OCI-LY3 (cell line): Measurements from ENCODE around the gene ZNF620.

ENCODE experiments used
- H2AFZ ChIP-seq: fragments of 200-600, 300-600 bp; shearing (Covaris generic); 2 replicates; pipeline ENCODE4 v1.6.0; 2014; ENCODE audit warnings: antibody characterized with exemption, low read depth, low read length
- H3K27ac ChIP-seq: fragments of 200-600, 300-600 bp; sonication (generic); 2 replicates; pipeline ENCODE4 v1.5.1; 2014; ENCODE audit warnings: mild to moderate bottlenecking, low read length, moderate library complexity, mixed read lengths
- H3K27me3 ChIP-seq: fragments of 200-600, 300-600 bp; sonication (generic); 2 replicates; pipeline ENCODE4 v1.6.1; 2014; ENCODE audit warnings: low read depth, low read length, mixed read lengths
- H3K36me3 ChIP-seq: fragments of 200-600, 300-600 bp; sonication (generic); replicated peaks from 2 replicates; pipeline ENCODE3; 2014; ENCODE audit warnings: low read depth, low read length, mixed read lengths
- H3K4me1 ChIP-seq: fragments of 300-600, 200-600 bp; sonication (generic); 2 replicates; pipeline ENCODE4 v1.6.1; 2014; ENCODE audit warnings: low read length, mixed read lengths
- H3K4me2 ChIP-seq: fragments of 200-600, 300-600 bp; sonication (generic); 2 replicates; pipeline ENCODE4 v1.6.1; 2014; ENCODE audit warnings: low read length, mixed read lengths
- H3K4me3 ChIP-seq: fragments of 300-600, 200-600 bp; sonication (generic); 2 replicates; pipeline ENCODE4 v1.5.1; 2014; ENCODE audit warnings: antibody characterized with exemption, mild to moderate bottlenecking, low read length, moderate library complexity
- H3K79me2 ChIP-seq: fragments of 300-600, 200-600 bp; shearing (Covaris generic); 2 replicates; pipeline ENCODE4 v1.6.1; 2014; ENCODE audit warnings: mild to moderate bottlenecking, low read length, mixed read lengths
- H3K9ac ChIP-seq: fragments of 300-600, 200-600 bp; shearing (Covaris generic); 2 replicates; pipeline ENCODE4 v1.6.0; 2014; ENCODE audit warnings: mild to moderate bottlenecking, low read length, moderate library complexity
- H3K9me3 ChIP-seq: fragments of 200-600, 300-600 bp; shearing (Covaris generic); 2 replicates; pipeline ENCODE4 v1.6.1; 2014; ENCODE audit warnings: low read length, mixed read lengths; ENCODE audit not compliant: insufficient read depth
- H4K20me1 ChIP-seq: fragments of 200-600, 300-600 bp; sonication (generic); 2 replicates; pipeline ENCODE4 v1.6.1; 2016; ENCODE audit warnings: low read length, mixed read lengths; ENCODE audit not compliant: insufficient read depth
- EZH2phosphoT487 ChIP-seq: fragments of 200-600 bp; shearing (Covaris generic); IDR thresholded peaks from 2 replicates; pipeline ENCODE4 v1.6.1; 2018; ENCODE audit warnings: antibody characterized with exemption, mixed run types, low read depth
- TF ChIP-seq, protein P1 (sequence below): fragments of 200-600, 300-600 bp; sonication (generic); IDR thresholded peaks from 2 replicates; pipeline ENCODE4 v1.5.1; 2014; ENCODE audit warnings: antibody characterized with exemption, low read length, low read depth

Gene ZNF620

DNA sequence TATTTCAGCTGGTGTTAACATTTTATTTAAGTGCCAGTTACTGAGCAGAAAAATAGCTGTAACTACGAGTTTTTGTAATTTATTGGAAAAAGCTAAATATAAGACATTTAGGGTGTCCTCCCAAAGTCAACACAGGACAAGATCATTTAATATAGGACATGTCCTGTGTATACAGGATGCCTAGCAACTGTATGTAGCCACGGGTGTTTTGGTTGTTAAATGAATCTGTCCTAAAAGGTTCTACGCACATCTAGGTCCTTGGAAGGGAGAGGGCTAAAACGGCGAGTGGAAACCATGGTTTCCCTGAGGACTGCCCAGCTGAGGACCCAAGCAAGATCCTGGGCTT is 18.4 kb downstream of the ZNF620 start:
- H3K4me2 ChIP-seq: peak overlapping the region; percentile 72
- H3K36me3 ChIP-seq: peaks cover 21% of the 10 kb centered on the region
- peak overlapping the region; percentile 66 for H3K9ac ChIP-seq
- peak overlapping the region; percentile 95 for H2AFZ ChIP-seq
- no peak for TF ChIP-seq EZH2phosphoT487
- TF ChIP-seq, protein P1, sequence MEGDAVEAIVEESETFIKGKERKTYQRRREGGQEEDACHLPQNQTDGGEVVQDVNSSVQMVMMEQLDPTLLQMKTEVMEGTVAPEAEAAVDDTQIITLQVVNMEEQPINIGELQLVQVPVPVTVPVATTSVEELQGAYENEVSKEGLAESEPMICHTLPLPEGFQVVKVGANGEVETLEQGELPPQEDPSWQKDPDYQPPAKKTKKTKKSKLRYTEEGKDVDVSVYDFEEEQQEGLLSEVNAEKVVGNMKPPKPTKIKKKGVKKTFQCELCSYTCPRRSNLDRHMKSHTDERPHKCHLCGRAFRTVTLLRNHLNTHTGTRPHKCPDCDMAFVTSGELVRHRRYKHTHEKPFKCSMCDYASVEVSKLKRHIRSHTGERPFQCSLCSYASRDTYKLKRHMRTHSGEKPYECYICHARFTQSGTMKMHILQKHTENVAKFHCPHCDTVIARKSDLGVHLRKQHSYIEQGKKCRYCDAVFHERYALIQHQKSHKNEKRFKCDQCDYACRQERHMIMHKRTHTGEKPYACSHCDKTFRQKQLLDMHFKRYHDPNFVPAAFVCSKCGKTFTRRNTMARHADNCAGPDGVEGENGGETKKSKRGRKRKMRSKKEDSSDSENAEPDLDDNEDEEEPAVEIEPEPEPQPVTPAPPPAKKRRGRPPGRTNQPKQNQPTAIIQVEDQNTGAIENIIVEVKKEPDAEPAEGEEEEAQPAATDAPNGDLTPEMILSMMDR: no peak
- H4K20me1 ChIP-seq: no peaks in the 10 kb centered on the region
- H3K27me3 ChIP-seq: no peaks in the 10 kb centered on the region
- H3K9me3 ChIP-seq: no peaks in the 10 kb centered on the region
- H3K4me3 ChIP-seq: peak overlapping the region; percentile 82
- H3K27ac ChIP-seq: no peak overlapping the region
- peaks cover 11% of the 10 kb centered on the region for H3K79me2 ChIP-seq
- H3K4me1 ChIP-seq: peaks cover 12% of the 10 kb centered on the region

DNA sequence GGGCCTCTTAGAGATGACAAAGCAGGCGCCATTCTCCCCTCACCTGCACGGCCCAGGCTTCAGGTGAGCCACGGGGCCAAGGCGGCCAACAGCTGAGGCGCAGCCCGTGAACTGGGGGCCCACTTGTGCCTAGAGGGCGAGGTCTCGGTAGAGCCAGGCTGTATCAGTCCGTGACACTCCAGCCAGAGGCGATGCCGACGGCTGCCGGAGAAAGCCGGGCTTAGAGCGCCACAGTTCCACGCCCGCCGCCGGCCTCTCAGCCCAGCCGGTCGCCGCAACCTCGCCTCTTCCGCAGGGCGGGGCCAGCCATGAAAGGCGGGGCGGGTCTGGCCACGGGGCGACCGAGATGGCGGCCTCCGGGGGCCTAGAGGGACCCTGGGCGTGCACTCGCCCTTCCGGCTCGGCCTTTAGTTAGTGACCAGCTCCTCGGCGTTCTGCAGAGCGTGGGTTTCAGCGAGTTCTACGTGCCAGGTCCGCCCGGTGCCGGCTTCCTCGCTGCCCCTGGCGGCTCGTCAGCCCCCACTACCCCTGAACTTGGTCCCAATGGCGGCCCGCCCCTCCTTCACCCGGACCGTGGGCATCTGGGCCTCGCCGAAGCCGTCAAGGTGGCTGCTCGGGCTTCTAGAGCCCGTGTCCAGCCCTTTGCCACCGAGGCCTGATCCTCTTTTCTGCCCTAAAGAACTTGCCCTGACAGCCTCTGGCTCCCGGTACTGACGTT is 18.9 kb downstream of the ZNF620 start, which contains the start of gene ZNF621:
Gene ZNF621 (plus strand): TSS at position 393 of the 718 bp plus-strand sequence. CDS start 881 bp downstream, outside the sequence.
- H3K9me3 ChIP-seq: no peaks in the 10 kb centered on the region
- H3K4me1 ChIP-seq: peaks cover 12% of the 10 kb centered on the region
- peak within 1 kb of the TSS; percentile 75 for H3K9ac ChIP-seq
- peak within 1 kb of the TSS; percentile 94 for H3K4me2 ChIP-seq
- peaks cover 23% of the 10 kb centered on the region for H3K36me3 ChIP-seq
- H3K4me3 ChIP-seq: peak within 1 kb of the TSS; percentile 82
- peak within 1 kb of the TSS; percentile 15 for H3K27ac ChIP-seq
- no peaks in the 10 kb centered on the region for H4K20me1 ChIP-seq
- no peaks in the 10 kb centered on the region for H3K27me3 ChIP-seq
- peaks cover 11% of the 10 kb centered on the region for H3K79me2 ChIP-seq
- H2AFZ ChIP-seq: peak within 1 kb of the TSS; percentile 95
- TF ChIP-seq EZH2phosphoT487: no peak
- TF ChIP-seq, protein P1: no peak; the same call in 1 of the 2 replicates

DNA sequence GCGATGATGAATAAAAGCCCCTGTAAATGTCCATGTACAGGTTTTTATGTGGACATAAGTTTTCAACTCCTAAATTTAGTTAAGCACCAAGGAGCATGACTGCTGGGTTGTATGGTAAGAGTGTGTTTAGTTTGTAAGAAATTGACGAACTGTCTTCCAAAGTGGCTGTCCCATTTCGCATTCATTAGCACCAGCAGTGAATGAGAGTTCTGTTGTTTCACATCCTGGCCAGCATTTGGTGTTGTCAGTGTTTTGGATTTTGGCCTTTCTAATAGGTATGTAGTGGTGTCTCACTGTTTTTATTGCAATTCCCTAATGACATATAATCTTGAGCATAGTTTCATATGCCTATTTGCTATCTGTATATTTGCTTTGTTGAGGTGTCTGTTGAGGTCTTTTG is 22.6 kb downstream of the ZNF620 start:
- H3K9ac ChIP-seq: no peak overlapping the region
- no peak overlapping the region for H3K27ac ChIP-seq
- H2AFZ ChIP-seq: no peak overlapping the region
- peaks cover 59% of the 10 kb centered on the region for H3K36me3 ChIP-seq
- H3K4me2 ChIP-seq: no peak overlapping the region
- H3K79me2 ChIP-seq: peaks cover 11% of the 10 kb centered on the region
- H3K9me3 ChIP-seq: no peaks in the 10 kb centered on the region
- TF ChIP-seq, protein P1: no peak
- no peak for TF ChIP-seq EZH2phosphoT487
- no peaks in the 10 kb centered on the region for H4K20me1 ChIP-seq
- H3K4me1 ChIP-seq: peaks cover 12% of the 10 kb centered on the region
- no peak overlapping the region for H3K4me3 ChIP-seq
- H3K27me3 ChIP-seq: no peaks in the 10 kb centered on the region

DNA sequence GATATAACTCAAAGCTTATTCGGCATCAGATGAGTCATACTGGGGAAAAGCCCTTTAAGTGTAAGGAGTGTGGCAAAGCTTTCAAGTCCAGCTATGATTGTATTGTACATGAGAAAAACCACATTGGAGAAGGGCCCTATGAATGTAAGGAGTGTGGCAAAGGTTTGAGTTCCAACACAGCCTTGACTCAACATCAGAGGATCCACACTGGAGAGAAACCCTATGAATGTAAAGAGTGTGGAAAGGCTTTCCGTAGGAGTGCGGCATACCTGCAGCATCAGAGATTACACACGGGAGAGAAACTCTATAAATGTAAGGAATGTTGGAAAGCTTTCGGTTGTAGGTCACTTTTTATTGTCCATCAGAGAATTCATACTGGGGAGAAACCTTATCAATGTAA is 26.4 kb downstream of the ZNF620 start:
- no peaks in the 10 kb centered on the region for H3K27me3 ChIP-seq
- H3K27ac ChIP-seq: no peak overlapping the region
- no peak overlapping the region for H3K9ac ChIP-seq
- H3K36me3 ChIP-seq: peaks cover 85% of the 10 kb centered on the region
- no peaks in the 10 kb centered on the region for H3K4me1 ChIP-seq
- H4K20me1 ChIP-seq: no peaks in the 10 kb centered on the region
- H3K4me2 ChIP-seq: no peak overlapping the region
- no peak for TF ChIP-seq EZH2phosphoT487
- TF ChIP-seq, protein P1: no peak
- no peak overlapping the region for H2AFZ ChIP-seq
- H3K79me2 ChIP-seq: no peaks in the 10 kb centered on the region
- H3K9me3 ChIP-seq: 0 out of 2 replicates have a peak, but pooled peaks cover 4% of the 10 kb centered on the region
- no peak overlapping the region for H3K4me3 ChIP-seq
